ENCODE results near the gene AP2A2. TPM values are rescaled to one million over a fixed set of nuclear protein-coding genes. Genes with fewer than 3 reads are reported as not detected.
"Not testable (repeated sequence)": the region's sequence is repeated elsewhere in the genome, so short reads cannot be mapped to it uniquely, and the experiment has no call there.

AP2A2 gene
- polyA plus RNA-seq, 4 donors = 30.5 to 67.3 (median 45.0) TPM

DNA sequence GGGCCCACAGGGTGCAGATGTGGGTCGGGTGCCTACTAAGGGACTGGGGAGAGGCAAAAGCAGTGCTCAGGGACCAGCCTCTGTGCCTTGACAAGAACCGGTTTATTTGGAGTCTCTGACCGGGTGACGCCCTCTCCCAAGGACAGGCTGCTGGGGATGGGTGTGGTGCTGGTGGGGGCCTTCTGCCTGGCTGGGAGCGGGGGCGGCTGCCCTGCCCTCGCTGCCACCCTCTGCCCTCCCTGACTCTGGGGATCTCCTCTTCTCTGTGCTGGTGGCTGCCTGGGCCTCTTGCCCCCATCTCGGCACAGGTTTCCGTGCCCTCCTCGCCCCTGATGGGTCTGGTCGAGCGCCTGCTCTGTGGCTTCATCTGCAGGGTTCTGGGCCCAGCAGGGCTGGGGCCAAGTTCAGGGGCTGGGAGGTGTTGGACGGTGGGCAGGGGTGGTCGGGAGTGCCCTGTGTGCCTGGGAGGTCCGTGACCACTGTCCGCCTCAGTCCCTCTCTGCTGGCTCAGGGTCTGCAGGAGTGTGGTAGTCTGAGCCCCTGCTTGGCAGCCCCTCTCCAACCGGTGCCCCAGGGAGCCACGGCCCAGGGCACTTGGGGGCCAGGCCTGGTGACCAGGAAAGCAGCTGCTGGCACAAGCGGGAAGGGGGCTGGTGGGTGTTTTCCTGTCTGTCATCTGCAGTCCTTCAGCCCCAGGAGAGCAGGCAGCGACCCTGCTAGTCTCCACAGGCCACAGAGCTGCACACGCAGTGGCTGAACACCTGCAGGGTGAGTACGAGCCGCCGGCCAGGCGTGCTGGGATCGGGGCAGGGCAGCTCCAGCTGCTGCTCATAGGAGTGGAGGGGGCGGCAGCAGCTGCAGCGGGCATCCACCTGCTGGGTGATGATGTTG is 87.3 kb downstream of the AP2A2 start:
- peaks cover 0 to 3% of the 10 kb centered on the region in 2 donors for H3K9me3 ChIP-seq (ENCODE audit: control insufficient read depth in 2 of 2, insufficient read depth in 1 of 2, low read depth in 1 of 2, low read length in 1 of 2)
- FAIRE-seq = no peak
- DNase-seq = no peak
- H3K27ac ChIP-seq (ENCODE audit: low read depth in 1 of 3, low read length in 2 of 3) = no peak overlapping the region
- no peaks in the 10 kb centered on the region for H3K27me3 ChIP-seq (ENCODE audit: control insufficient read depth in 3 of 3, insufficient read depth in 3 of 3, low read length in 3 of 3)
- H3K4me1 ChIP-seq (ENCODE audit: control insufficient read depth in 3 of 3, insufficient read depth in 2 of 3, low read depth in 1 of 3, low read length in 2 of 3) = no peaks in the 10 kb centered on the region
- peaks cover 20 to 71% (median 22%) of the 10 kb centered on the region in 3 donors for H3K36me3 ChIP-seq (ENCODE audit: control insufficient read depth in 3 of 3, insufficient read depth in 2 of 3, low read depth in 1 of 3, low read length in 3 of 3)
- WGBS, 3 donors = 85 to 88% (median 86%) methylated on average over 24 to 28 of the region's 28 CpGs
- H3K4me3 ChIP-seq (ENCODE audit: low read depth in 1 of 3, low read length in 3 of 3) = no peak overlapping the region

DNA sequence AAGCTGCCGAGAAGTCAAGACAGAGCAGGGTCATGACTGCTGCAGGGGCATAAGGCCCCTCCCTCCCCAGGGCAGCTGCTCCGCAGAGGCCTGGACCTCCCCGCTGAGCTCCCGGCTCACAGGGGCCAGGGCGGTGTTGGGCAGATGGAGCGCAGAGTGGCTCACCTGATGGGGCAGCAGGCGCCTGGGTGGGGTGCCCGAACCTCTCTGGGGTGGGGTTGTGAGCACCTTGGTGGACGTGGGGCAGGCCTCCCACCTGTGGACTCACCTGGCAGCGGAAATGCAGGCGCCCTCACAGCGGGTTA is 87.9 kb downstream of the AP2A2 start:
- peaks cover 16 to 66% (median 18%) of the 10 kb centered on the region in 3 donors for H3K36me3 ChIP-seq (ENCODE audit: control insufficient read depth in 3 of 3, insufficient read depth in 2 of 3, low read depth in 1 of 3, low read length in 3 of 3)
- no peak for DNase-seq
- H3K27me3 ChIP-seq (ENCODE audit: control insufficient read depth in 3 of 3, insufficient read depth in 3 of 3, low read length in 3 of 3) = no peaks in the 10 kb centered on the region
- H3K27ac ChIP-seq (ENCODE audit: low read depth in 1 of 3, low read length in 2 of 3) = no peak overlapping the region
- H3K4me3 ChIP-seq (ENCODE audit: low read depth in 1 of 3, low read length in 3 of 3) = no peak overlapping the region
- FAIRE-seq = no peak
- H3K9me3 ChIP-seq (ENCODE audit: control insufficient read depth in 2 of 2, insufficient read depth in 1 of 2, low read depth in 1 of 2, low read length in 1 of 2) = peaks cover 0 to 3% of the 10 kb centered on the region in 2 donors
- 89 to 94% (median 91%) methylated on average over 10 to 12 of the region's 12 CpGs for WGBS, 3 donors
- H3K4me1 ChIP-seq (ENCODE audit: control insufficient read depth in 3 of 3, insufficient read depth in 2 of 3, low read depth in 1 of 3, low read length in 2 of 3) = no peaks in the 10 kb centered on the region

- Histone ChIP-seq H3K4me3 (ENCODE audit: low read depth in 1 of 3, low read length in 3 of 3) (no peak overlapping the region), H3K9me3 (ENCODE audit: control insufficient read depth in 2 of 2, insufficient read depth in 1 of 2, low read depth in 1 of 2, low read length in 1 of 2) (peaks cover 0 to 3% of the 10 kb centered on the region in 2 donors), H3K36me3 (ENCODE audit: control insufficient read depth in 3 of 3, insufficient read depth in 2 of 3, low read depth in 1 of 3, low read length in 3 of 3) (peaks cover 13 to 59% (median 13%) of the 10 kb centered on the region in 3 donors), H3K4me1 (ENCODE audit: control insufficient read depth in 3 of 3, insufficient read depth in 2 of 3, low read depth in 1 of 3, low read length in 2 of 3) (no peaks in the 10 kb centered on the region), H3K27ac (ENCODE audit: low read depth in 1 of 3, low read length in 2 of 3) (no peak overlapping the region), H3K27me3 (ENCODE audit: control insufficient read depth in 3 of 3, insufficient read depth in 3 of 3, low read length in 3 of 3) (no peaks in the 10 kb centered on the region)
- no peak for DNase-seq
- no peak for FAIRE-seq
- WGBS, 3 donors = 87 to 92% (median 89%) methylated on average over 14 of the region's 14 CpGs
These were observed 88.6 kb downstream of the AP2A2 start for GRCh38 chr11:1014276-1014675.

DNA sequence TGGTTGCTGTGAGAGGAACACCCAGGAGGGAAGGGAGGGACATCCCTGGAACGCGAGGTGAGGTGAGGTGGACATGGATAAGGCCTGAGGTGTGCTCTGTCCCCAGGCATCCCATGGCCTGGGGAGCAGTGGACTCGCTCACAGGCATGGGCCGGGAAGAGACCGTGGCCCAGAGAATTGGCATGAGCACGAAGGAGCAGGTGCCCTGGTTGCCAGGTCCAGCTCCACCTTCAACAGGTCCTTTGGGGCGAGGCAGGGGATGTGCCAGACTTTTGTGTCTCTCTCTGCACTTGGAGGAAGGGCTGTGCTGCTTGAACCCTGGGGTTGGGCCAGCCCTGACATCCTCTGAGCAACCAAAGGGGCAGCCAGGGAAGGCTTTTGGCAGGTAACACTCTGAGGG is 89.4 kb downstream of the AP2A2 start:
- H3K4me1 ChIP-seq (ENCODE audit: control insufficient read depth in 3 of 3, insufficient read depth in 2 of 3, low read depth in 1 of 3, low read length in 2 of 3) = no peaks in the 10 kb centered on the region
- H3K27me3 ChIP-seq (ENCODE audit: control insufficient read depth in 3 of 3, insufficient read depth in 3 of 3, low read length in 3 of 3) = no peaks in the 10 kb centered on the region
- peaks cover 9 to 52% (median 10%) of the 10 kb centered on the region in 3 donors for H3K36me3 ChIP-seq (ENCODE audit: control insufficient read depth in 3 of 3, insufficient read depth in 2 of 3, low read depth in 1 of 3, low read length in 3 of 3)
- peaks cover 0 to 3% of the 10 kb centered on the region in 2 donors for H3K9me3 ChIP-seq (ENCODE audit: control insufficient read depth in 2 of 2, insufficient read depth in 1 of 2, low read depth in 1 of 2, low read length in 1 of 2)
- no peak overlapping the region for H3K27ac ChIP-seq (ENCODE audit: low read depth in 1 of 3, low read length in 2 of 3)
- no peak overlapping the region for H3K4me3 ChIP-seq (ENCODE audit: low read depth in 1 of 3, low read length in 3 of 3)
- 90 to 96% (median 91%) methylated on average over 7 of the region's 7 CpGs for WGBS, 3 donors
- FAIRE-seq (no peak), DNase-seq (no peak)

GRCh38 chr11:1015826-1016545 is 90.3 kb downstream of the AP2A2 start:
- FAIRE-seq (no peak), DNase-seq (no peak)
- Histone ChIP-seq H3K27ac (ENCODE audit: low read depth in 1 of 3, low read length in 2 of 3) (no peak overlapping the region), H3K4me1 (ENCODE audit: control insufficient read depth in 3 of 3, insufficient read depth in 2 of 3, low read depth in 1 of 3, low read length in 2 of 3) (no peaks in the 10 kb centered on the region), H3K27me3 (ENCODE audit: control insufficient read depth in 3 of 3, insufficient read depth in 3 of 3, low read length in 3 of 3) (no peaks in the 10 kb centered on the region), H3K4me3 (ENCODE audit: low read depth in 1 of 3, low read length in 3 of 3) (no peak overlapping the region), H3K9me3 (ENCODE audit: control insufficient read depth in 2 of 2, insufficient read depth in 1 of 2, low read depth in 1 of 2, low read length in 1 of 2) (peaks cover 0 to 3% of the 10 kb centered on the region in 2 donors), H3K36me3 (ENCODE audit: control insufficient read depth in 3 of 3, insufficient read depth in 2 of 3, low read depth in 1 of 3, low read length in 3 of 3) (peaks cover 5 to 44% (median 6%) of the 10 kb centered on the region in 3 donors)
- WGBS, 3 donors = 90 to 96% (median 92%) methylated on average over 20 of the region's 20 CpGs

GRCh38 chr11:1016610-1017126 is 91.0 kb downstream of the AP2A2 start:
- not testable (repeated sequence) for H3K4me3 ChIP-seq (ENCODE audit: low read depth in 1 of 3, low read length in 3 of 3); H3K27ac ChIP-seq (ENCODE audit: low read depth in 1 of 3, low read length in 2 of 3); H3K9me3 ChIP-seq (ENCODE audit: control insufficient read depth in 2 of 2, insufficient read depth in 1 of 2, low read depth in 1 of 2, low read length in 1 of 2); H3K27me3 ChIP-seq (ENCODE audit: control insufficient read depth in 3 of 3, insufficient read depth in 3 of 3, low read length in 3 of 3); H3K4me1 ChIP-seq (ENCODE audit: control insufficient read depth in 3 of 3, insufficient read depth in 2 of 3, low read depth in 1 of 3, low read length in 2 of 3)
- DNase-seq = peak in 1 of 2 donors; percentile 3
- peaks cover 2 to 38% (median 2%) of the 10 kb centered on the region in 3 donors for H3K36me3 ChIP-seq (ENCODE audit: control insufficient read depth in 3 of 3, insufficient read depth in 2 of 3, low read depth in 1 of 3, low read length in 3 of 3)
- WGBS, 3 donors = 66 to 73% (median 68%) methylated on average over 7 of the region's 7 CpGs
- peak; percentile 19 for FAIRE-seq

- Histone ChIP-seq H3K4me1 (ENCODE audit: control insufficient read depth in 3 of 3, insufficient read depth in 2 of 3, low read depth in 1 of 3, low read length in 2 of 3) (no peaks in the 10 kb centered on the region), H3K4me3 (ENCODE audit: low read depth in 1 of 3, low read length in 3 of 3) (no peak overlapping the region), H3K9me3 (ENCODE audit: control insufficient read depth in 2 of 2, insufficient read depth in 1 of 2, low read depth in 1 of 2, low read length in 1 of 2) (peaks cover 0 to 3% of the 10 kb centered on the region in 2 donors), H3K27ac (ENCODE audit: low read depth in 1 of 3, low read length in 2 of 3) (no peak overlapping the region), H3K36me3 (ENCODE audit: control insufficient read depth in 3 of 3, insufficient read depth in 2 of 3, low read depth in 1 of 3, low read length in 3 of 3) (peaks cover 0 to 30% (median 2%) of the 10 kb centered on the region in 3 donors), H3K27me3 (ENCODE audit: control insufficient read depth in 3 of 3, insufficient read depth in 3 of 3, low read length in 3 of 3) (no peaks in the 10 kb centered on the region)
- FAIRE-seq (no peak), DNase-seq (peak in 1 of 2 donors; percentile 4)
- 83 to 88% (median 84%) methylated on average over 12 of the region's 12 CpGs for WGBS, 3 donors
These were observed 91.8 kb downstream of the AP2A2 start for GRCh38 chr11:1017269-1018005.

- Histone ChIP-seq H3K9me3 (ENCODE audit: control insufficient read depth in 2 of 2, insufficient read depth in 1 of 2, low read depth in 1 of 2, low read length in 1 of 2) (peaks cover 0 to 3% of the 10 kb centered on the region in 2 donors), H3K27me3 (ENCODE audit: control insufficient read depth in 3 of 3, insufficient read depth in 3 of 3, low read length in 3 of 3) (no peaks in the 10 kb centered on the region), H3K36me3 (ENCODE audit: control insufficient read depth in 3 of 3, insufficient read depth in 2 of 3, low read depth in 1 of 3, low read length in 3 of 3) (peaks cover 0 to 24% (median 0%) of the 10 kb centered on the region in 3 donors), H3K4me1 (ENCODE audit: control insufficient read depth in 3 of 3, insufficient read depth in 2 of 3, low read depth in 1 of 3, low read length in 2 of 3) (no peaks in the 10 kb centered on the region), H3K27ac (ENCODE audit: low read depth in 1 of 3, low read length in 2 of 3) (no peak overlapping the region), H3K4me3 (ENCODE audit: low read depth in 1 of 3, low read length in 3 of 3) (no peak overlapping the region)
- DNase-seq = no peak
- 77 to 90% (median 89%) methylated on average over 9 of the region's 9 CpGs for WGBS, 3 donors
- FAIRE-seq = no peak
These were observed 92.4 kb downstream of the AP2A2 start for GRCh38 chr11:1018091-1018490.

All from small intestine (tissue), 7 donors.